HG02610 (cell line): ENCODE results near the gene ZBTB40.

Experiments used
- ATAC-seq: cut with Tn5 transposase; IDR thresholded peaks from one replicate; pipeline ENCODE4 v1.9.1; 2021; ENCODE audit warnings: mild to moderate bottlenecking, moderate library complexity; ENCODE audit not compliant: unreplicated experiment

Gene ZBTB40

DNA sequence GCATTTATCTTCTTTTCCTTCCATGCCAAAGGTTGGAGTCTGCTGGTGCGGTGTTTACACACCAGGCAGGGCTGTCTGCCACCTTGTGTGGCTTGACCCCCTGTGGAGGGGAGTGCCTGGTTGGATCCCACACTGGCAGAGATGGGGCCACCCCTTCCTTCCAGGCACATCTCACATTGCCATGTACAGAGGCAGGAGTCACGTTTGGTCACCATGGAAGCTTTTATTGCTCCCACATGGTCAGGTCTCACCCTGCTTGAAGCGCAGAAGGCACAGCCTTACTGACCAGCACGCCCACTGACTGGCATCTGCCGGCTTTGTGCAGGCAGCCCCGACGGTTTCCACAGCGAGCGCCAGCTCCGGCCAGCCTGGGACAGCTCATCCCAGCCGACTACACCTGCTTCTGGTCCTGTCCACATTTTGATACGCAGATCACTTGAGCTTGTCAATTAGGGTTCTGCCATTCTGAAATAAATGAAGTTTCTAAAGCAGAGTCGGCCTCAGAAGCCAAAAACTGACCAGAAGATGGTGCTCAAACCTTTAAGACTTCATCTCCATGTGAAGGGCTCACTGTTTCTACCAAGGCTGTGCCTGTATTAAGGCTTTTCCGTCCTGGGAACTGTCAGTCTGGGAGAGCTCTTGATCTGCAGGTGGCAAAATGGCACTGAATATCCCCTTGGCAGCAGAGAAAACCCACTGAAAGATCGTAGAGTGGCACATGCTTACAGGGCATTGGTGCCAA lies 76.1 kb downstream of the ZBTB40 start:
- ATAC-seq, result no peak

DNA sequence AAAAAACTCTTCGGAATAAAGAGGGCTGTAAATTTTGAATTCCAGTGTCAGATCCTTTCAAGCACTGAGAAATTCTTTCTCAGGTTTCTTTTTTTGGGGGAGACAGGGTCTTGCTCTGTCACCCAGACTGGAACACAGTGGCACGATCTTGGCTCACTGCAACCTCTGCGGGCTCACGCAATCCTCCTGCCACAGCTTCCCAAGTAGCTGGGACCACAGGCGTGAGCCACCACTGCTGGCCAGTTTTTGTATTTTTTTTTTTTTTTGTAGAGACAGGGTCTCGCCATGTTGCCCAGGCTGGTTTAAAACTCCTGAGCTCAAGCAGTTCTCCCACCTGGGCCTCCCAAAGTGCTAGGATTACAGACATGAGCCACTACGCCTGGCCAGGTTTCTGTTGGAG lies 76.8 kb downstream of the ZBTB40 start:
- ATAC-seq, result no peak

GRCh38 chr1:22529901-22530621 lies 78.4 kb downstream of the ZBTB40 start:
- ATAC-seq, result no peak

DNA sequence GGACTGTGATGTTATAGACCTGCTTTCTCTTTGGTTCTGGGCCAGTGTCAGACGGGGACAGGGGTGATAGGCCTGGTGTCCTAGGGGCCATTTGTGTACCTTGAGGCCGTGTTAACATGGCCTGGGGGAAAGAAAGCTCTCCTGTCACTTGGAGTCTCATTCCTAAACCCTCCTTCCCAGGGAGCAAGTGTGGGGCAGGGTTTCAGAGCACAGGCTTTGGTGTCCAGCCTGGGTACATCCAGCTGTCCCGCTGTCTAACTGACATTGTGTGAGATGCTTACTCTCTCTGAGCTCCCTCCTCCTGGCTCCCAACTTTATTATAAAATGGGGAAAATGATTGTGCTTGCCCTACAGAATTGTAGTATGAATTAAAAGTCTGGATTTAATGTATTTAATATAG lies 79.1 kb downstream of the ZBTB40 start:
- ATAC-seq, result no peak

GRCh38 chr1:22531251-22531650 lies 79.6 kb downstream of the ZBTB40 start:
- ATAC-seq, result no peak

DNA sequence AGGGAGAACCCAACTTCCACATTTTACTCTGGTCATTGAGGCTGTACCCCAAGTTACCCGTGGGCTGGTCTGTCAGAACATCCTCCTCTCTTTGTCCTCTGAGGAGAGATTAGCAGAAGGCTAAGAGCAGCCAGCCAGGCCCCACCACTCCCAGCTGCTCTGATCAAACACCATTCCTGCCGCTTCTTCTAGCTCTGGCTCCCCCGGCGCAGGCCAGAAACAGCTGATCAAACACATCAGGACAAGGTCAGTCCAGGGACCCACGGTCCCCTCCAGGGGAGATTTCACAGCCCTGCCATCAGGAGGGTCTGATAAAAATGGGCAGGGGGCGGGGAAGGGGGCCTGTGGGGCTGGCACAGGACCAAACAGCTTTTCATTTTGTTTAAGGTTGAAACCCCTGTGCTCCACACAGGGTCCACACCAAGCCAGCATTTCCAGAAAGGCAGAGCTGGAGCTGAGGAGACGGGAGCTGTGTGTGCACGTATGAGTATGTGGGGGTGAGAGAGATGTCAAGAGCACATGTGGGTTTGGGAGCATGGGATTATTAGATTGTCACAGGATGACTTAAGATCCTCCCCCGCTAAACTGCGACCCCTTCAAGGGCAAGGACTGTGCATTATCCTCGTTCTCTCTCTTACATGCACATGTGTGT lies 81.7 kb downstream of the ZBTB40 start:
- ATAC-seq, result no peak

DNA sequence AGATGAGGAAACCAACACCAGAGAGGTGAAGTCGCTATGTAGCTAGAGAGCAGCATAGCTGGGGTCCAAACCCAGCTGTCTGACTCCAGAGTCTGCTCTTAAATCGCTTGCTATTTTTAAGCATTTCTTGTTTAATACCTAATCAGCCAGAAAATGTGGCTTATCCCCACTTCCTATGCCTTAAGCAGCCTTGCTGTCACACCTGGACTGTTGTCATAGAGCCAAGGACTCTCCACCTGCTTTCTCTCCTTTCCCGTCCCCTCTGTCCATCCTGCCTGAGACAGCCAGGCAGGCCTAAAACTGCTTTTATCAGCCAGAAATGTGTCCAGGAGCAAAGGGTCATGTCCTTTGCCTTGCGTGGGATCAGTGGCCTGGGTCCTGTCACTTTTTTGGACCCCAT lies 83.3 kb downstream of the ZBTB40 start:
- ATAC-seq, result no peak

GRCh38 chr1:22535399-22535798 lies 83.7 kb downstream of the ZBTB40 start:
- ATAC-seq, result no peak

GRCh38 chr1:22536506-22536905 lies 84.9 kb downstream of the ZBTB40 start:
- no peak for ATAC-seq

GRCh38 chr1:22537441-22538139 lies 85.9 kb downstream of the ZBTB40 start:
- ATAC-seq, result no peak

GRCh38 chr1:22539510-22540118 lies 88.0 kb downstream of the ZBTB40 start:
- ATAC-seq, result no peak

GRCh38 chr1:22540337-22540736 lies 88.7 kb downstream of the ZBTB40 start:
- no peak for ATAC-seq

GRCh38 chr1:22542886-22543285 lies 91.2 kb downstream of the ZBTB40 start:
- ATAC-seq, result no peak

GRCh38 chr1:22543679-22544078 lies 92.0 kb downstream of the ZBTB40 start:
- no peak for ATAC-seq

- no peak for ATAC-seq
Measured at GRCh38 chr1:22544606-22545005, 93.0 kb downstream of the ZBTB40 start.

DNA sequence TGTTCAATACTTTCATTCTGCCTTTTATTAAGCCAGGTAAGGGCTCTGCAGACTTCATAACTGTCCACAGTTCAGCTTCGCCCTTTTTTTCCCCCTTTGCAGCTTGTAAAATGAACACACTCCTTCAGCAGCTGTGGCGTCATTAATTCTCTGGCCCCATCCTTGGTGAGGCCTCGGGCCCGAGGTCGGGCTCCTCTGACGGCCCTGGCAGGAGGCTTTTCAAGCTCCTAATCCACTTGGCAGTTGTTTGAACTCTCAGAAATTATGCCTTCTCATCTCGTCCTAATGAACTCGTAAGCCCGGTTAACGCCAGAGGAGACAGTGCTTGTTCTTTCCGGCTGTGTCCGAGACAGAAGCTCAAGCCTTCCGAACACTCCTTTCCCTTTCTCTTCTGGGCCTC lies 93.5 kb downstream of the ZBTB40 start:
- ATAC-seq, result no peak

DNA sequence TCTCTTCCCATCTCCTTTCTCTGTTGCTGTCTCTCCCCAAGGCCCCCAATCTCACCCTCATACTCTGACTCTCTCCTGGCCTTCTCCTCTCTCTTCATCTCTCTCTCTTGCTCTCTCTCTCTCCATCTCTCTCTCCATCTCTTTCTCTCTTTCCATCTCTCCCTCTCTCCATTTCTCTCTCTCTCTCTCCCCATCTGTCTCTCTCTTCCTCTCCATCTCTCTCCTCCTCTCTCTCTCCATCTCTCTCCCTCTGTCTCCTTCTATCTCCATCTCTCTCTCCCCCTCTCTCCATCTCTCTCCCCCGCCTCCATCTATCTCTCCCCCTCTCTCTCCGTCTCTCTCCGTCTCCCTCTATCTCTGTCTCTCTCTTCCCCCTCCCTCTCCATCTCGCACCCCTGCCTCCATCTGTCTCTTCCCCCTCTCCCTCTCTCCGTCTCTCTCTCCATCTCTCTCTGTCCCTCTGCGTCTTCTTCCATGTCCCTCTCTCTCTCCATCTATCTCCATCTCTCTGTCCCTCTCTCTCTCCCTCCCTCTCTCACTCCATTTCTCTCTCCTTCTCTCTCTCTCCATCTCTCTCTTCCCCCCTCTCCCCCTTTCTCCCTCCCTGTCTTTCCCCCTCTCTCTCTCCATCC lies 95.7 kb downstream of the ZBTB40 start:
- ATAC-seq, result no peak

- no peak for ATAC-seq
Measured at GRCh38 chr1:22547818-22548462, 96.3 kb downstream of the ZBTB40 start.

- no peak for ATAC-seq
Measured at GRCh38 chr1:22550021-22550420, 98.4 kb downstream of the ZBTB40 start.

DNA sequence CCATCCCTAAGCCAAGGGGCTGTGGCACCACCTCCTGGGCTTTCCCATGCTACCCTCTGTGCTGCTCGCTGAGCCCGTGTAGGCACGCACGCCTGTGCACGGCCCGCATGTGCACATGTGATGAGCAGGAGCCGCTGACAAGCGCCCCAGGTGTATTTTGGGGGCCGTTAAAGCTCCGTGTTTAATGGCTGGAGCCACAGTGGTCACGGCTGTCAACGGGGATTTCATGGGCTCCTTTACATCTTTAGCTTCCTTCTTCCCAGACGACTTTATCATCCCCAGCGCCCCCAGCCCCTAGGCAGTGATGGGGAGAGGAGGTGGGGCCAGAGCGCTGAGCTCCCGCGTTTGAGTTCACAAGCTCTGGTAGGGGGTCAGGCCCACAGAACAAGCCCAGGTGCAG lies 99.9 kb downstream of the ZBTB40 start:
- no peak for ATAC-seq
